K562 (cell line): ENCODE data around the gene PODN. TPM values are rescaled to one million over a fixed set of nuclear protein-coding genes. Genes with fewer than 3 reads are reported as not detected.

Experiments
- BRD4 ChIP-seq: fragments of 200-600 bp; sonication (generic); IDR thresholded peaks from 2 replicates; pipeline ENCODE4 v1.6.1; 2017; ENCODE audit warnings: inconsistent platforms
- CEBPB ChIP-seq: fragments of 450-650 bp; IDR thresholded peaks from 2 replicates; pipeline ENCODE4 v1.6.1; 2016; ENCODE audit warnings: missing genetic modification characterization, missing compliant biosample characterization
- CHD2 ChIP-seq: IDR thresholded peaks from 2 replicates; pipeline ENCODE4 v1.6.1; 2011; ENCODE audit warnings: low read depth, low read length
- DEAF1 ChIP-seq: fragments of 450-650 bp; formaldehyde crosslinking; IDR thresholded peaks from 2 replicates; pipeline ENCODE4 v1.4.0; 2020; ENCODE audit warnings: mild to moderate bottlenecking, moderate library complexity
- HDAC1 ChIP-seq, 2 experiments: fragments of 450-650 bp; IDR thresholded peaks; 2 replicates each; pipeline ENCODE4 v1.6.1; 2016 to 2017; ENCODE audit warnings: inconsistent platforms in 1 of 2, mild to moderate bottlenecking in 1 of 2, moderate library complexity in 1 of 2
- KDM2B ChIP-seq: fragments of 250-450 bp; sonication (Bioruptor Pico); IDR thresholded peaks from 2 replicates; pipeline ENCODE4 v1.8.0; 2021; ENCODE audit warnings: mild to moderate bottlenecking, moderate library complexity
- NCOA6 ChIP-seq: fragments of 450-650 bp; IDR thresholded peaks from 2 replicates; pipeline ENCODE4 v1.6.1; 2017; ENCODE audit warnings: mild to moderate bottlenecking
- SMAD4 ChIP-seq: fragments of 250-450 bp; sonication (Bioruptor Pico); conservative IDR thresholded peaks from 2 replicates; pipeline ENCODE4 v1.8.0; 2021; ENCODE audit warnings: inconsistent platforms, mild to moderate bottlenecking, moderate library complexity
- ZNF318 ChIP-seq, 2 experiments: fragments of 450-650 bp; IDR thresholded peaks; 2 replicates each; pipeline ENCODE4 v1.6.1; 2016; ENCODE audit warnings: mild to moderate bottlenecking in 2 of 2, borderline replicate concordance in 1 of 2, low read depth in 1 of 2, moderate library complexity in 1 of 2
- ZNF507 ChIP-seq: conservative IDR thresholded peaks from 2 replicates; pipeline ENCODE4 v1.6.1; 2017; ENCODE audit warnings: missing genetic modification characterization, missing compliant biosample characterization
- polyA plus RNA-seq, 8 experiments: library from polyadenylated mRNA; depleted of rRNA in 4 of 8; stranded (reverse) in 5 of 8; unstranded in 3 of 8; fragments of >200 nt; fragmentation: Nextera tagmentation in 2 of 8; fragmentation: Illumina TruSeq in 1 of 8; extraction: Ambion mirVana in 2 of 8; extraction: Trizol in 1 of 8; gene quantifications; 2 replicates each; pipeline versions ENCODE4 v1.2.1 to v1.2.3, GENCODE V29; 2011 to 2014; ENCODE audit warnings: inconsistent platforms in 1 of 8, missing spikeins in 1 of 8
- total RNA-seq, 7 experiments: library from RNA; depleted of rRNA in 6 of 7; stranded (reverse); fragments of >200 nt in 6 of 7; fragmentation: Illumina TruSeq in 2 of 7; extraction: Trizol in 2 of 7; gene quantifications; 2 replicates each; pipeline versions ENCODE4 v1.2.1 to v1.2.3, GENCODE V29; 2011 to 2021; ENCODE audit warnings: low replicate concordance in 1 of 7

The PODN gene
- total and polyA plus RNA-seq, 9 of the 15 experiments (the other 6 are each of a cell fraction or from before 2014, with no cell fraction given) = not detected

GRCh38 chr1:53081384-53082066 lies 19.5 kb downstream of the PODN start (continued):
- TF ChIP-seq DEAF1 (no peak), KDM2B (CRISPR knock-in tag) (no peak), ZNF318 (IDR thresholded peaks at IDR 0.05; ENCODE audit: borderline replicate concordance in 1 of 2, low read depth in 1 of 2) (no peak), CEBPB (tag) (no peak), CHD2 (no peak), SMAD4 (no peak), BRD4 (no peak), NCOA6 (no peak), HDAC1 (IDR thresholded peaks at IDR 0.05) (no peak), ZNF507 (tag) (no peak)
